Measurements from ENCODE around the gene RAB3B. TPM values are rescaled to one million over a fixed set of nuclear protein-coding genes. Genes with fewer than 3 reads are reported as not detected.
A peak's percentile ranks its signal among the peaks of the same experiment; 100 is the strongest.
"Not testable (repeated sequence)": the region's sequence is repeated elsewhere in the genome, so short reads cannot be mapped to it uniquely, and the experiment has no call there.

RAB3B gene
- total RNA-seq, 1 donor from 2014 or later, result 4.0 TPM

DNA sequence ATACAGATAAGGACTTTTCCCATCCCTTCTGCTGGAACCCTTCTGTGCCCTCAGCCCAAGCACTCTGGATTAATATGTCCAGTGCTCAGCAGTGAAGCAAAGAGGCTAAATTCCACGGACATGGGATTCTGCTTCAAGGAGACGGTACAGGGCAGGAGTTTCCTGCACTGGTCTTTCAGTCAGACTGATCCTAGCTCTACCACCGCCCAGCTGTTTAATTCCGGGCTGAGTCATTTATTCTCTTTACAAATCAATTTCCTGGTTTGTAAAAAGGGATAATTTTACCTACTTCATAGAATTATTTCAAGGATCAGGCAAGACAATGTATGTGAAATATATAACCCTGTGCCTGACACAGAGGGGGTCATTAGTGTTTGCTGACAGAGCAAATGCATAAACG, 70.4 kb downstream of the RAB3B start:
- DNase-seq (ENCODE audit: low read depth in 2 of 2), result peak in 1 of 2 donors; percentile 45

DNA sequence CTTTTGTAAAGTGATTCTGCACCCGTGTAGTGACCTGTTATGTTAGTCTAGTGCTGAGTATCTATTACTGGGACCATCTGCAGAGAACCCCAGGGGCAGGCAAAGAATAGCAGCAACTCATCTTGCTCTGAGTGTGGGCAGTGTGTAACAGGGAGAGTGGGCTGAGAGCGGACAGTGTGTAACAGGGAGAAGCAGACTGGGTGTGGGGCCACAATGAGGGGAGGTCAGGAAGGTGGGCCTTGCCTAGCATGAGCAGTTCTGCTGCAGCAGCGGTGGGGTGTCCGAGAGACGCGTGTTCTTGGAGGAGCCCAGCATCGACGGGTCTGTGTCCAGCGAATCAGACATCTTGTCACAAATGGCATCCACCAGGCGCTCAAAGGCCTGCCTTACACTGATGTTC, 70.8 kb downstream of the RAB3B start:
- DNase-seq (ENCODE audit: low read depth in 2 of 2), result no peak

DNA sequence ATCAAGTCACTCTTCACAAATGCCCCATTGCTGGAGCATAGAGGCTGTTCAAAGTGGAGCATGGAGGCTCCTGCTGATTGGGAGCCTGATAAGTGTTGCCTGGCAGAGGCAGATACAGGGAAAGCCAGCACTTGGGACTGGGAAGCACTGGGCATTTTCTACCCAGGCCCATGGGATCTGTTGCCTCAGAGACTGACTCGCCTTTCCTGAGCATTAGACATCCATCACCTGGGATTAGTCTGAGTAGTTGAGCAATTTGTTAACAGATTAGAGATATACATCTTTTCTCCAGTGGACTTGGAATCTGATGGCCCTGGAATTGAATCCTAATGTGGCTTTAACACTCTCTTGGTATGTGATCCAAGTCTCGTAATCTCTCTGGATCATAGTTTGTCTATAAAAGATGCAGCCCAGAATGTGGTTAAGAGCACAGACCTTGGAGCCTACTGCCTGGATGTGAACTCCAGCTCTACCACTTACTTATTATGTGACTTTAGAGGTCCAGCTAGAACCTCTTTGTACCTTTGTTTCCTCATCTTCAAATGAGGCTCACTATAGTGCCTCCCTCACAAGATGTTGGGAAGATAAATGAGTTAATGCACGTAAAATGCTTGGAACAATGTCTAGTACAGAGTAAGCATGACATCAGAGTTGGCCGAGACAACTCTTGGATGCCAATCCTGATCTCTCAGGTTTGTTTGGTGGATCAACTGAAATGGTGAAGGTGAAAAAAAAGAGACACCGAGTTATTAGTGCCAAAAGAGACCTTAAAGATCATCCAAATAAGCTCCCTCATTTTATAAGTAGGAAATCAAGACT, 73.7 kb downstream of the RAB3B start:
- DNase-seq (ENCODE audit: low read depth in 2 of 2), result peak in 1 of 2 donors; percentile 7

DNA sequence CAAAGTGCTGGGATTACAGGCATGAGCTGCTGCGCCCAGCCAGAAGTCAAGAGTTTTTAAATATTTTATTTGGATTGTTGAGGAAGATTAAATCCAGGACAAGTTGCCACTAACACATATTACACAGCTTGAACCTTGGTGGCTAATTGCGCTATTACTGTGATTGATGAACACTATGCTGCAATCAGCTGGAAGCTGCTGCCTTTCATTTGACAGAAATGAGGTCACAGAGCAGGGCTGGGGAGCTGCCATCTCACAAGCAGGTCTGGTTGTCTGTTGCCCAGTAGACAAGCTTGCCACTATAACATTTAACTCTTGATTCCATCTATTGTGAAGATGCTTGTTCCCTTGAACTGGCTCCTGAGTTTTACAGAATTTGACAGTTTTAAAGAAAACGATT, 74.5 kb downstream of the RAB3B start:
- no peak for DNase-seq (ENCODE audit: low read depth in 2 of 2)

DNA sequence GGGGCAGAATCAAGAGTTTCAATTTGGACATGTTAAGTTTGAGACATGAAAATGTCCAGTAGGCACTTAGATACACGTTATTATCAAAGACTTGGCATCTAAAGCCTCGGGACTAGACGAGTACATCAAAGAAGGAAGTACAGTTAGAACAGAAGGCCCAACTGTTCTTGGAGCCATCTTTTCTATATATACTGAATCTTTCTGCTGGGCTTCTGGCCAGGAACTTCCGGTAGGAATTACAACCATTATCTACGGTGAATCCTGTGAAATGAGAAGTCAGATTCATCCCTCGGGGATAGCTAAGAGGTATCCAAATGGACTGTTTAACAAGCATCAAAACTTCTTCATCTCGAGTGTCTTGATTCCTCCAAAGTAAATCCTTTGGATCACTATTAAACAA, 77.6 kb downstream of the RAB3B start:
- DNase-seq (ENCODE audit: low read depth in 2 of 2), result no peak

DNA sequence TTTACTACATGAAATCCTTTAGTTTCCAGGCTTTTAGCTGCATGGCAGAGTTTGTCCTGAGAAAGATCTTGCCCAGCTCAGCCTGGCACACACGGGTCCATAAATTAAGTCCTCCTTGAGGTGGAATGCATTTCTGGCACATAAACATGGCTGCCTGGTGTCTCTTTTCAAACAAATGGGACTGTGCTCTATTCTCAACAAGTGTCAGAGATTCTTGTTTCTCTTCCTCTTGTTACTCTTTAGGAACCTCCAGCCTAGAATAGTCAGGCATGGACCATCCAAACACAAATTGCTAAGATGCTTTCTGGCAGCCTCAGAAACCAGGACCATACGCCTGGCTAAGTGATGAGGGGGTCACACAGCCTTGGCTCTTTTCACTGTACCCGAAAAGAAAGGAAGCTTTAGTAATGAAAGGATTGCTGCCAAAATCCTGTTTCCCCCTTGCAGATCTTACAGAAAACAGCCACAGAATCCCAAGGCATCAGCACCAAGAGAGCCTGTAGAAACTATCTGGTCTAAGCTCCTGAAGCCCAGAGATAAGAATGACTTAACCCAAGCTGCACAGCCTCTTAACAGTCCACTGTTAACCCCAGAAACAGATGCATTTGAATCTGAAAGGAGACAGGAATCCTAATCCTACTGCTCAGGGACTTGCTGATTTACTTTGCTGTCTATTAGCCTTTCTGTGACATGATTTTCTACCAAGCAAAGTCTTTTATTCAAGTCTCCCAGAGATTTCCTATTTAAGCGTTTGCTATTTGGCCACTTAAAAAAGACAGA, 80.1 kb downstream of the RAB3B start:
- no peak for DNase-seq (ENCODE audit: low read depth in 2 of 2)

DNA sequence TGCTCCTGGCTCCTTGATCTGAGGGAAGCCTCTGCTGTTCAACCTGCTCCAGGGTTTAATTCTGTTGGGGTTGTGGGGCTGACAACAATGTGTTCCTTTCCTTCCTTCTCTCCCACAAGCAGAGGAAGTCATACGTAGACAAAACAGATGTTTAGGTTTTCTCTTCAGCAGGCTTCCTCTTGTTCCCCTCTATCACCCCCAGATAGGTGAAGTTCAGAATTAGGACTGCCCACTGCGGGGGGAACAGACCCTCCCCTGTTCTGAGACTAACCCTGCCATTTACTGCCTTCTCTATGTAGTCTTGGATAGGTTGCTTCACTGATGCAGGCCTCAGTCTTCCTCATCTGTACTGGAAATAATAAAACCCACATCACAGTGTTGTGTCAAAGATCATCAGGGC, 82.0 kb downstream of the RAB3B start:
- DNase-seq (ENCODE audit: low read depth in 2 of 2), result no peak

DNA sequence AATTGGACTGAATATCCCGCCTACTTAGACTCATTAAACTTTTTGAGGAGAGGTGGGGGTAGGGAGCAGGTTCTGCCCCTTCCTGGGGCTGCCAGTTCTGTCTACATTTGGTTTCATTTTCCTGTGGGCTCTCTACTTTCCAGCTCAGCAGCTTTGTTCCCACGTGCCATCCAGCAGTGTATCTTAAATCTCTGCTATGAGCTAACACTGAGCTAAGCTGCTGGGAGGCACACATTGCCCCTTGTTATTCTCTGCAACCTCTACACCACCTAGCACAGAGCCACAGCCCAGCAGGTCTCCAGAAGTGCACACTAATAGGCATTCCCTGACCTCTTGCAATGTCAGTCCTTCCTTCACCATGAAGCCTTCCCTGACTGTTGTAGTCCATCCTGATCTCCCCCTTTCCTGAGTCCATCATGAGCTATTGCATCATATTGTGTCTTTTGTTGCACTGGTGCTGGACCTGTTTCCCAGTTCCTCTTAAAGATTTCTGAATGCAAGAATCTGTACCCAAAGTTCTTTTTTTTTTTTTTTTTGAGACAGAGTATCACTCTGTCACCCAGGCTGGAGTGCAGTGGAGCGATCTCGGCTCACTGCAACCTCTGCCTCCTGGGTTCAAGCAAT, 83.3 kb downstream of the RAB3B start:
- DNase-seq (ENCODE audit: low read depth in 2 of 2), result no peak

DNA sequence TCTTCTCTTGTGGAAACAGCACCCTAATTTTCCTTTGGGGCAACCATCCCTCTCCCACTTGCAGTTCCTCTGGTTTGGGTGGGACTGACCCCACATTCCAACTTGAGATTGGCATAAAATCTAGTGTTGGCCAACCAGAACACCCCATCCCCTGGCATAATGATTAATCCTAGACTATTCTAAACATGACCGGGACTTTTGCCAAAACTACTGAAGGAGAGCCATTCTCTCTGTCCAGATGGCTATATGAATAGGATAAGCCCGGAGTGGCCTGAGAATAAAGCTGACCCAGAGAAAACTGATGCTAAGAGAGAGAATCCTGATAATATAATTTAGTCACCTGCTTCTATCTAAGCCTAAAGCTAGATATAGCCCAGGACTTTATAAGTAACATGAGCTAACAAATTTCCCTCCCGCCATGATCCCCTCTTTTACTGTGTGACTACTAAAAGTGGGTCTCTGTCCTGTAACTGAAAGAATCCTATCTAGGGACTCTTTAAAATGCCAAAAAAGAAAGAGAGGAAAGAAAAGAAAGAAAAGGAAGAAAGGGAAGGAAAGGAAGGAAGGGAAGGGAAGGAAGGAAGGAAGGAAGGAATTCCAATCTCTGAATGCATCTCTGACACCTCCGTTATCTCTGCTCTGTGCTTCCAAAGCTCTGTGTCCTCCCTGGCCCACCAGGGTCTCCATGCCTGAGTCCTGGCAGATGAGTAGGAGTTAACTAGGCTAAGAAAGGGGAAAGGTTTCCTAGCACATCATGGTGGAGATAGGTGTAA, 84.0 kb downstream of the RAB3B start:
- DNase-seq (ENCODE audit: low read depth in 2 of 2), result peak in 1 of 2 donors; percentile 11

DNA sequence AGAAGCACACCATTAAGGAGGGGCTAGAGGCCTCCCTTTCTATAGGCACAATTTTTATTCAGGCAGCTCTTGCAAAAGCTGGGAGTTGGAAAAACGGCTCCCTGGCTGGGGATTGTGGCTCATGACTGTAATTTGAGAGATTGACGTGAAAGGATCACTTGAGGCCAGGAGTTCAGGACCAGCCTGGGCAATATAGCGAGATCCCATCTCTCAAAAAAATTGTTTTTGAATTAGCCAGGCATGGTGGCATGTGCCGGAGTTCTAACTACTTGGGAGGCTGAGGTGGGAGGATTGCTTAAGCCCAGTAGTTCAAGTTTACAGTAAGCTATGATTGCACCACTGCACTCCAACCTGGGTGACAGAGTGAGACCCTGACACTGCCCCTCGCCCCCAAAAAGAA, 88.0 kb downstream of the RAB3B start:
- no peak for DNase-seq (ENCODE audit: low read depth in 2 of 2)

DNA sequence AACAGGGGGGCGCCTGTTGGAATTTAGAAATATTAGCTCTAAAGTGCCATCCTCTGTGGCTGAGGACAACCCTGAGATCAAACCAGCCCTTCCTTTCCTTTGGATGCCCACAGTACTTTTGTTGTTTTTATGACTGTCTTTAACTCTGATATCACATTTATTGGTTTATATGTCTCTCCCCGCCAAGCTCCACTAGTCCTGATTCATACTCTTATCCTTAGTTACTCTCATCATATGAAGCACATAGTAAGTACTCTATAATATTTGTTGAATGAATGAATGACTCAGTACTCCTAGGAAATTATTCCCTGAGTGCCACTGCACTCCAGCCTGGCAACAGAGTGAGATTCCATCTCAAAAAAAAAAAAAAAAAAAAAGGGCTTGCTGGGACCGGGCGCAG, 89.3 kb downstream of the RAB3B start:
- no peak for DNase-seq (ENCODE audit: low read depth in 2 of 2)

DNA sequence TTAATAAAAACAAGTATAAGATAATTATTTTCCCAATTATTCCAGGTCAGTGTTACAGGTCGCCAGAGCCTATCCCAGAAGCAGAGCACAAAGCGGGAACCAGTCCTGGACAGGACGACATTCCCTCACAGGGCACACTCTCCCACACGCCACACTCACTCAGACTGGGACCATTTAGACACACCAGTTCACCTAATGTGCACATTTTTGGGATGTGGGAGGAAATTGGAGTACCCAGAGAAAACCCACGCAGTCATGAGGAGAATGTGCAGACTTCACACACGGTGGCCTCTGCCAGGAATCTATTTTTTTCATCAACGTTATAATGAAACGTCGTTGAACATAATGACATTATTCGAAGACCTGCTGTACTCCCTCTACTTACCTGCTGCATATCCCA, 91.5 kb downstream of the RAB3B start:
- no peak for DNase-seq (ENCODE audit: low read depth in 2 of 2)

DNA sequence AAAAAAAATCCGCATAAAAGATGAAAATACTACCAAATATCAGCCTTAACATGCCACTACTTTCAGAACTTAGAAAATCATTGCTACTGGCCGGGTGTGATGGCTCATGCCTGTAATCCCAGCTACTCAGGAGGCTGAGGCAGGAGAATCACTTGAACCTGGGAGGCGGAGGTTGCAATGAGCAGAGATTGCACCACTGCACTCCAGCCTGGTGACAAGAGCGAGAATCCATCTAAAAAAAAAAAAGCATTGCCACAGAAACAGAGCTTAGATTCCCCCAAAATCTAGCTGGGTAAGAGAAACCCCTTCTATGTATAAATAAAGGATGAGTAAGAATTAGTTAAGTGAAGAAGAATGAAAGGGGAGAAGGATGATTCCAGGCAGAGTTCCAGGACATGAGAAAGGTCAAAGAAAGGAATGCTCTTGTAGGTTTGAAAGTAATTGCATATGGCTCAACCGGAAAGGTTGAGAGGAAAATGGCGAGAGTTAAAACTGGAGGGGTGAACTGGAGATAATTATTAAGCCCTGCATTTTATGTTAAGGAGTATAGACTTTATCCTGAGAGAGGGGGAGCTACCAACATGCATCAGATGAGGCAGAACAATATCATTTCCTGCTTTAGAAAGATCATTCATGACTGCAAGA, 92.3 kb downstream of the RAB3B start:
- DNase-seq (ENCODE audit: low read depth in 2 of 2), result peak in 1 of 2 donors; percentile 51

DNA sequence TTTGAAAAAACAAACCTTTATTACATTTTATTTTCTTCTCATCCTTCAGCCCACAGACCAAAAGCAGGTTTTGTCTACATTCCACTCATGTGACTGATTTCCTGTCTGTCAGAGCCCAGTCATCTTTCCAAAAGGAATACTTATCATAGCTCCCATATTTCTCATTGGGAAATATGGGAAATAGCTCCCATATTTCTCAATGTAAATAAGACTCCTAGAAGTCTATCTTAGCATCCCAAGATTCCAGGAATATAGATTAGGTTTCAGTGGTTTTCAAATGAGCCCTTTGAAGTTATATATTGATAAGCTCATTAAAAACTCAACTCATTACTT, 92.8 kb downstream of the RAB3B start:
- peak; percentile 51 to 84 for DNase-seq (ENCODE audit: low read depth in 2 of 2)

DNA sequence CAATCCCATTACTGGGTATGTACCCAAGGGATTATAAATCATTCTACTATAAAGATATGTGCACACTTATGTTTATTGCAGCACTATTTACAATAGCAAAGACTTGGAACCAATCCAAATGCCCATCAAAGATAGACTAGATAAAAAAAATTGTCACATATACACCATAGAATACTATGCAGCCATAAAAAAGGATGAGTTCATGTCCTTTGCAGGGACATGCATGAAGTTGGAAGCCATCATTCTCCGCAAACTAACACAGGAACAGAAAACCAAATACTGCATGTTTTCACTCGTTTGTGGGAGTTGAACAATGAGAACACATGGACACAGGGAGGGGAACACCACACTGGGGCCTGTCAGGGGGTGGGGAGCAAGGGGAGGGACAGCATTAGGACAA, 95.8 kb downstream of the RAB3B start:
- DNase-seq (ENCODE audit: low read depth in 2 of 2), result not testable (repeated sequence)

DNA sequence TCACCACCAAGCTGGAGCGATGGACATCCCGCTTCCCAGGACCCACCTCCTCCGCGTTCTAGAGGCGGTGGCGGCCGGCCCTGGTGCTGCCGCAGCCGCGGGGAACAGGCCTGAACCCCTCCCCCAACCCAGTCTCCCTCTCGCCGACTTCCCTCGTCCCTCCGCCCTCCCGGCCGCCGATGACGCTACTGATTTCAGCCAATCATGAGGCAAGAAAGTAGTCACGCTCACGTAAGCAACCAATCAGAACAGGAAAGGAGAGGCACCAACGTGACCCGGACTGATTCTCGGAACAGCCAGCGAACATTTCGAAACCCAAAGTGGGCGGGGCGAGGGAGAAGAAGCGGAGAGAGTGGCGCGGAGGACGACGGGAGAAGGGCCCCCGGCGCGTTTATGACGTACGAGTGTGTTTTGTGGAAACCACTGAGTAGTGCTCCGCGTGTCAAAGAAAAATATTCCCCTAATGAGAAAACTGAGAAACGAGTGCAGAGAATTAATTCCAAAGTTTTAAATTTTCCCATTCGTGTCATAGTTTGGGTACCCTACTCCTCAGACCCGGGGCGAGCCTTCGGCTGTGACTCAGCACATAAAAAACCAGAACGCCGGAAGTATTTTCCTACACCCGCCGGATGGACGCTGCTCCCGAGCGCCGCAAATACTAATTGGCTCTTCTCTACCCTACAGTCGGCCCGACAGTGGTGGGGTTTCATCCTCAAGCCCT, 111.7 kb downstream of the RAB3B start, which contains the start of gene NRDC:
NRDC (minus strand) TSS at position 112 of the 721 bp plus-strand sequence. CDS start 112 bp downstream, outside the sequence.
- peak; percentile 100 for DNase-seq (ENCODE audit: low read depth in 2 of 2)

DNA sequence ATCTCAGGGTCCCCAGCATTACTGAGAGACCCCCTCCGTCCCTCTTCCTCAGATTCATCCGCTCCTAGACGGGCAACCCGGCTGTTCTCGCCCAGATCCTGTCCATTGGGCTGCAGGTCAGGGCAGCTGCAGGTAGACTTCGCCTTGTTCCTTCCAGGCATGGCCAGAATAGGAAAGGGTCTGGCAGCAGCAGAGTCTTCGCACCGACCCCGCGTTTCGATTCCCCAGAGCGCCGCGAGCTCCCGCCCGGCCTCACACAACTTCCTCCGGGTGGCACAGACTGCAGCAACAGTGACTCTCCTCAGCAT, 112.2 kb downstream of the RAB3B start:
- DNase-seq (ENCODE audit: low read depth in 2 of 2), result no peak

DNA sequence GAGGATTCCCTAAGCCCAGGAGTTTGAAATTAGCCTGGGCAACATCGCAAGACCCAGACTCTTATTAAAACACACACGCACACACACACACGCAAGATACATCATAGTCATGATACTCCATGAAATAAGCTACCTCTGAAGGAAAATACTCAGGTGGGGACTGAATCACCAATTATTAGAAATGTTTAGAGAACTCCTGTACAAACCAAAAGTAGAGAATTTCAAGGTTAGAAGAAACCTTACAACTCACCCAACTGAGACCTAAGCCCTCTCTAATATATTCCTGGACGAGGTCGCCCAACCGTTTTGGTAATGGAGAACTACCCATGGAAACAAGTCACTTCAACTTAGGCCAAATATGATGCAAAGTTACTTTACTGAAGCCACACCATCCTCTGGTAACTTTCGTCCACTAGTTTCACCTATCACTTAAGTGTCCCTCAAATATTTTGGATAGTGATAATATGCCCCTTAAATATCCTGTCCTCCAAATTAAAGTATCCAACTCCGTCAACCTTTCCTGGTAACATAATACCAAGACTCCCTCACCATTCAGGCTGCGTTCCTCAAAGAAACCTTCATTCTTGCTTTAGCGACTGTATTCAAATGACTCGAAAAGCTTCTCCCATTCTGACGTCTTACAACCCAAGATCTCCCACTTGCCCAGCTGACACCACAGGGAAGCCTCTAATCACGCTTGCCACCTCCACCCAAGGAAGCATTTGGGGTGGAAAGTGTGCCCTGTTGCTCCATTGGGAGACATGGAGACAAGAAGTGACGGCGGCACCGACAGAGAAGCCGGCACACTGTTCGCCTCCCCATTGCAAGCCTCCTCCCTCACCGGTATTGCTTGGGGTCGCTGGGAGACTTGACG, 112.8 kb downstream of the RAB3B start:
- peak in 1 of 2 donors; percentile 43 for DNase-seq (ENCODE audit: low read depth in 2 of 2)

DNA sequence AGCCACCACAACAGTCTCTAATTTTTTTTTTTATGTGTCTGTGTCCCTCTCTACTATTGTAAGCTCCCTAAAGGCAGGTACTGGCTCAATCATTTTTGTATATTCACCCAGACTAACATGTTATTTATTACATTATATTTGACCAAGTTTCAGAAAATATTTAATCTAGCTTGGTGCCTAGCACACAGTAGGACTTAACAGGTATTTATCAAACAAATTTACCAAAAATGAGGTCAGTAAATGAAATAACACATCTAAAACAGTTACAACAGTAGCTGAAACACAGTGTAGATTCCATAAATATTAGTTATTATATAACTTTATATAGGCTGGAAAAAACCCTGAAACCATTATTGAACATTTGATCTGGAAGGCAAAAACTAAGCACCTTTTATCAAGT, 114.7 kb downstream of the RAB3B start:
- no peak for DNase-seq (ENCODE audit: low read depth in 2 of 2)
